Right renal cortex interstitium (tissue), 3 donors: ENCODE data around the gene GARS1. TPM values are rescaled to one million over a fixed set of nuclear protein-coding genes. Genes with fewer than 3 reads are reported as not detected.

Source experiments
- DNase-seq, 3 donors: peaks; one replicate each; pipeline ENCODE4 v3.0.0-alpha.2; 2013; ENCODE audit warnings: low read depth in 3 of 3, low spot score in 2 of 3
- polyA plus RNA-seq, 3 donors: library from polyadenylated mRNA; unstranded; fragments of 120-200 nt; gene quantifications; one replicate each; pipeline ENCODE4 v1.2.1, GENCODE V29; 2013; ENCODE audit not compliant: insufficient read length in 3 of 3

GARS1 gene
- polyA plus RNA-seq, 3 donors = 95.8 to 101 (median 98.7) TPM

- DNase-seq = no peak
Measured at GRCh38 chr7:30652698-30653641, 58.3 kb downstream of the GARS1 start.

- no peak for DNase-seq
Measured at GRCh38 chr7:30654296-30655090, 59.8 kb downstream of the GARS1 start.

GRCh38 chr7:30655096-30655970 is 60.7 kb downstream of the GARS1 start:
- DNase-seq = no peak

GRCh38 chr7:30656006-30656957 is 61.6 kb downstream of the GARS1 start:
- DNase-seq = no peak

GRCh38 chr7:30657131-30657530 is 62.5 kb downstream of the GARS1 start:
- DNase-seq = no peak

GRCh38 chr7:30658479-30659074 is 63.9 kb downstream of the GARS1 start:
- DNase-seq = no peak

GRCh38 chr7:30659312-30659711 is 64.6 kb downstream of the GARS1 start:
- DNase-seq = no peak

GRCh38 chr7:30660331-30661255 is 65.9 kb downstream of the GARS1 start:
- DNase-seq = no peak

- no peak for DNase-seq
Measured at GRCh38 chr7:30661926-30662325, 67.2 kb downstream of the GARS1 start.

- DNase-seq = no peak
Measured at GRCh38 chr7:30662431-30662939, 67.8 kb downstream of the GARS1 start.

GRCh38 chr7:30663414-30663813 is 68.7 kb downstream of the GARS1 start:
- DNase-seq = no peak

GRCh38 chr7:30664184-30664885 is 69.7 kb downstream of the GARS1 start:
- DNase-seq = no peak

GRCh38 chr7:30665043-30665442 is 70.4 kb downstream of the GARS1 start:
- no peak for DNase-seq

- no peak for DNase-seq
Measured at GRCh38 chr7:30665449-30665848, 70.8 kb downstream of the GARS1 start.

GRCh38 chr7:30667172-30667571 is 72.5 kb downstream of the GARS1 start:
- no peak for DNase-seq

- no peak for DNase-seq
Measured at GRCh38 chr7:30668102-30668501, 73.4 kb downstream of the GARS1 start.

GRCh38 chr7:30671793-30672465 is 77.3 kb downstream of the GARS1 start:
- DNase-seq = peak; percentile 59 to 74 (median 66)
